Measurements from ENCODE around the gene HEATR5B. TPM values are rescaled to one million over a fixed set of nuclear protein-coding genes. Genes with fewer than 3 reads are reported as not detected.

The HEATR5B gene
- total and polyA plus RNA-seq, 11 donors = 6.7 to 22.8 (median 17.9) TPM

DNA sequence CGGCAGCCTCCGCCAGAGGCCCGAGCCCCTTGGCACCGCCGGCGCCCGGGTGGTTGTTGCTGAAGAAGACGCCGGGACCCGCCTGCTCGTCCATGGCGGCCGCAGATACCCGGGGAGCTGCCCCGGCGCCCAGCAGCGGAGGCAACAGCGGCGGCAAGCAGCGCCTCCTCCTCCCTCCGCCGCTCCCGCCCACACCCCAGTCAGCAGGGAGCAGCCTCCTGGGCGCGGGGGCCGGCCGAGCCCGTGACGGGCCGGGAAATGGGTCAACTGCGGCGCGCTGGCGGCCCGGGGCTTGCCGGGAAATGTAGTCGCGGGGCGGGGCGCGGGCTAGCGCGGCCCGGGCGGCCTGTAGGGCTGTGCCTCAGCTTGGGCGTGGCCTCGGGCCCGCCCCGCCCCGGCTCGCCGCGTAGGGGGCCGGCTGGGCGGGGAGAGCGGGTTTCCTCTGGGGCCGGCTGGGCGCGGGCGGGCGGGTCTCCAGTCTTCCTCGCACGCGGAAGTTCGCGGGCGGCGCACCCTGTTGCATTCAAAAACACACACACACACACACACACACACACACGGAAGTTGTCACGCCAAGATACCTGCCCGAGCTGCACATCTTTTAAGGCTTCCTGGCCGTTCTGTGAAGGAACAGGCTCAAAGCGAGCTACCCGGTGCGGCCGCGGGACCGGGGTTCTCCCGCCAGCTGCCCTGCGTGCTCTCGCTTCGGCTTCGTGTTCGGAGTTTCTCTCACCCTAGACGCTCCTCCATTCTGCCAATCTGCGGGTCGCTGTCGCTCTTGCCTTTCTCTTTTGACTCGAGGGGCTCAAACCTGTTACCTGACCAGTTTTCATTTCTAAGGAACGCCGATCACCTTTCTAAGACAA, 117.6 kb downstream of the HEATR5B start, which contains the start of gene STRN:
Gene STRN, minus strand, starts transcription at position 167 of the 866 bp plus-strand sequence. Its CDS starts 73 bp downstream, at position 94.
- H3K9me3 ChIP-seq = no peaks in the 10 kb centered on the region
- TF ChIP-seq POLR2A (IDR thresholded peaks at IDR 0.05) = peak; percentile 19 to 94
- TF ChIP-seq, protein P1, sequence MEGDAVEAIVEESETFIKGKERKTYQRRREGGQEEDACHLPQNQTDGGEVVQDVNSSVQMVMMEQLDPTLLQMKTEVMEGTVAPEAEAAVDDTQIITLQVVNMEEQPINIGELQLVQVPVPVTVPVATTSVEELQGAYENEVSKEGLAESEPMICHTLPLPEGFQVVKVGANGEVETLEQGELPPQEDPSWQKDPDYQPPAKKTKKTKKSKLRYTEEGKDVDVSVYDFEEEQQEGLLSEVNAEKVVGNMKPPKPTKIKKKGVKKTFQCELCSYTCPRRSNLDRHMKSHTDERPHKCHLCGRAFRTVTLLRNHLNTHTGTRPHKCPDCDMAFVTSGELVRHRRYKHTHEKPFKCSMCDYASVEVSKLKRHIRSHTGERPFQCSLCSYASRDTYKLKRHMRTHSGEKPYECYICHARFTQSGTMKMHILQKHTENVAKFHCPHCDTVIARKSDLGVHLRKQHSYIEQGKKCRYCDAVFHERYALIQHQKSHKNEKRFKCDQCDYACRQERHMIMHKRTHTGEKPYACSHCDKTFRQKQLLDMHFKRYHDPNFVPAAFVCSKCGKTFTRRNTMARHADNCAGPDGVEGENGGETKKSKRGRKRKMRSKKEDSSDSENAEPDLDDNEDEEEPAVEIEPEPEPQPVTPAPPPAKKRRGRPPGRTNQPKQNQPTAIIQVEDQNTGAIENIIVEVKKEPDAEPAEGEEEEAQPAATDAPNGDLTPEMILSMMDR (IDR thresholded peaks at IDR 0.05) = peak in 1 of 12 donors; percentile 4
- H3K27me3 ChIP-seq = no peaks in the 10 kb centered on the region
- peak within 1 kb of the TSS; percentile 84 to 100 (median 96) for H3K27ac ChIP-seq
- H3K4me1 ChIP-seq = peaks cover 0 to 48% (median 37%) of the 10 kb centered on the region in 12 donors
- DNase-seq (peak; percentile 98 to 99 (median 98)), ATAC-seq (peak; percentile 95 to 98 (median 96))
- H3K36me3 ChIP-seq = peaks cover 0 to 10% (median 0%) of the 10 kb centered on the region in 9 donors
- peak within 1 kb of the TSS; percentile 75 to 100 (median 92) for H3K4me3 ChIP-seq
- intact Hi-C loops (cut with DNase I) = loop anchor here in 3 of 10 donors (2.0 to 5.0 kb wide), 2 partner anchors 54 to 56 kb away; no protein-coding TSS in a partner anchor
- WGBS, 4 donors = 0 to 1% (median 0%) methylated on average over 51 to 91 of the region's 91 CpGs

DNA sequence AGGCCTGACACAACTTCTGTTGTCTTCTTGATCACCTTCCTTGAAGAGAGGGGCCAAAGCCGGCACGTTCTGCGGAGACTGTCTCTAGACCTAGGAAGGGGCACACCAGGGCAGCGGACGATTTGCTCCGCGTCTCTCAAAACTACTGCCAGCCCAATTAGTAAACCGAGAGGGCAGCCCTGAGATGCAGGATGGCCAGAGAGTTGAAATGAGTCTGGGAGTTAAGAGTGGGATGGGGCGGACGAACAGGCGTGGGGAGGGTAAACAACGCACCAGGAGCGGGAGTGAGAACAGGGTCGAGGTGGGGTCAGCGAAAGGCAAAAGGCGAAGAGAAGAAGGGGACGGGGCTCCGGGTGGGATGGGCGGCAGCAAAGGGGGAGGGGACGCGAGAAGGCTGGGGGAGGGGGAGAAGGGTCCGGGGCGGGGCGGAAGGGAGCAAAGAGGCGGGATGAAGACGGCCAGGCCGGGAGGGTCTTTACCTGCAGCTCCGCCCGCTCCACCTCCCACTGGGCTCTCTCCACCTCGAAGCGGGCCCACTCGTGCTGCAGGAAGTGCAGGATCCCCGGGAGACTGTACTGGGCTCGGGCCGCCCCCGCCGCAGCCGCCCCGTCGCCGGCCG, 118.3 kb downstream of the HEATR5B start:
- Histone ChIP-seq H3K4me3 (peak overlapping the region; percentile 75 to 100 (median 92)), H3K27ac (peak overlapping the region; percentile 84 to 100 (median 94)), H3K4me1 (peaks cover 0 to 54% (median 39%) of the 10 kb centered on the region in 12 donors), H3K27me3 (no peaks in the 10 kb centered on the region), H3K9me3 (no peaks in the 10 kb centered on the region), H3K36me3 (peaks cover 0 to 10% (median 0%) of the 10 kb centered on the region in 9 donors)
- ATAC-seq (peak; percentile 1 to 59 (median 32)), DNase-seq (peak in 4 of 5 donors; percentile 34 to 67 (median 56))
- intact Hi-C loops (cut with DNase I) = loop anchor here in 3 of 10 donors (2.0 to 5.0 kb wide), 2 partner anchors 55 to 56 kb away; no protein-coding TSS in a partner anchor
- 1 to 3% (median 1%) methylated on average over 30 to 42 of the region's 42 CpGs for WGBS, 4 donors
- TF ChIP-seq, protein P1 (IDR thresholded peaks at IDR 0.05) = no peak
- no peak for TF ChIP-seq POLR2A (IDR thresholded peaks at IDR 0.05)

DNA sequence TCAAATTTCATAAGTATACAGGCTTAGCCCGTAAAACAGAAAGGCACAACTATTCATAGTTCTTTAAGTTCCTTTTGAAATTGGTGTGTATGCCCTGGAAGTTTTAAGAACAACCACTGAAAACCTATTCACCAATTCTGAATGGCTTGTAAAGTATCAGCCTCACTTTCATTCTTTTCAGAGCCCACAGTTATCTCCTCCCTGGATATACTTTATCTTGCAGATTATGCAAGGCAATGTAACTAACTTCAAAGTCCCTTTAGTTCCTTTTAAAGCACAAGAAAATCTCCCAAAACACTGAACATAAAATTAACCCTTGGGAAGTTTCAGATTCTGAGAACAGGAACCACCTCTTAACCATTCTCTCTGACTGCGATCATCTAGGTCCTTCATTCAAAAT, 119.0 kb downstream of the HEATR5B start:
- intact Hi-C loops (cut with DNase I) = loop anchor here in 2 of 10 donors (5.0 kb wide), 1 partner anchor 57 kb away; no protein-coding TSS in a partner anchor
- Histone ChIP-seq H3K4me1 (peaks cover 0 to 60% (median 42%) of the 10 kb centered on the region in 12 donors), H3K9me3 (no peaks in the 10 kb centered on the region), H3K4me3 (peak overlapping the region; percentile 75 to 100 (median 92)), H3K27me3 (no peaks in the 10 kb centered on the region), H3K27ac (peak overlapping the region in 11 of 12 donors; percentile 89 to 100 (median 95)), H3K36me3 (peaks cover 0 to 10% (median 0%) of the 10 kb centered on the region in 9 donors)
- ATAC-seq (no peak), DNase-seq (no peak)
- 21 to 26% (median 23%) methylated on average over 2 of the region's 2 CpGs for WGBS, 4 donors
- TF ChIP-seq, protein P1 (IDR thresholded peaks at IDR 0.05) = no peak
- TF ChIP-seq POLR2A (IDR thresholded peaks at IDR 0.05) = no peak
